Gastroesophageal sphincter (tissue), 3 donors: ENCODE measurements around the gene TSSK2.

Experiments
- EP300 ChIP-seq: sonication (generic); formaldehyde crosslinking; IDR thresholded peaks from one replicate; pipeline ENCODE4 v1.6.1; 2017; ENCODE audit warnings: antibody characterized with exemption, mild to moderate bottlenecking
- POLR2A ChIP-seq, 2 donors: fragments of 450-650 bp; IDR thresholded peaks; one replicate each; pipeline ENCODE4 v1.6.1; 2017; ENCODE audit warnings: antibody characterized with exemption in 2 of 2, mild to moderate bottlenecking in 2 of 2, moderate library complexity in 1 of 2
- POLR2AphosphoS5 ChIP-seq: sonication (generic); formaldehyde crosslinking; IDR thresholded peaks from one replicate; pipeline ENCODE4 v1.6.1; 2017; ENCODE audit warnings: antibody characterized with exemption
- TF ChIP-seq, protein P1 (sequence below), 4 experiments: fragments of 200-600 bp in 2 of 4; fragments of 450-650 bp in 2 of 4; sonication (generic) in 1 of 4; IDR thresholded peaks; one replicate each; pipeline ENCODE4 v1.5.1; 2017 to 2019; ENCODE audit warnings: antibody characterized with exemption in 4 of 4, mild to moderate bottlenecking in 2 of 4, moderate library complexity in 2 of 4

DNA sequence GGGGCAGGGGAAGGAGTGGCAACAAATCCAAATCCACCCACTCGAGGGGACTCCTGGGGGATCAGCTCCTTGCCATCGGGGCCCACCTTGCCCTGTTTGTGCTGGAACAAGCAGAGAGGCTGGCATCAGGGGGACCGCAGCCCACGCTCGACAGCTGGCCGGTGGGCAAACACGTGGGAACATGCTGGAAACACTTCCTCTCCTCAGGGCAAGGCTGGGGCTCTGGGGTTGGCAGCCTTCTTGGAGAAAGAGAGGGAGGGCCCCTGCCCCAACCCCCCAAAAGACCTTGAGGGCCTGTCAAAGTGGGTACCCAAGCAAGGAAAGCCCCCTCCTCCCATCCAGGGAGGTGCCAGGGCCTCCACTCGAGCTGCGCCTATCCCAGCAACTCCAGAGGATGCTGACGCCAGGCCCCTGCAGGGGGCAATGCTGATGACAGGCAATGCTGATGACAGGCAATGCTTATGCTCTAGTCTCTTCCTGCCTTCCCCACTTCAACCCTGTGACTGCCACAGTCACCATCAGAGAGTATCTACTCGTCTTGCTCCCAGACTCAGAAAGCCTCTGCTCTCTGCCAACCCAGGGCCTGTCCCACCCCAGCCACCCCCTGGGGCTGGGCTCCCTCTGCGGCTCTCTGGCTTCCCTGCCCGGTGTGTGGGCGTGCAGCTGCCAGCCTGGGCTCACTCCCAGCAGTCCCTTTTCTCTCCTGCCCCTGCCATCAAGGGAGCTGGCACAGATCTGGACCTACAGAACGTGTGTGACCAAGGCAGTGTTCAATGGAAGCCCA is 7.3 kb downstream of the TSSK2 start:
- TF ChIP-seq, protein P1, sequence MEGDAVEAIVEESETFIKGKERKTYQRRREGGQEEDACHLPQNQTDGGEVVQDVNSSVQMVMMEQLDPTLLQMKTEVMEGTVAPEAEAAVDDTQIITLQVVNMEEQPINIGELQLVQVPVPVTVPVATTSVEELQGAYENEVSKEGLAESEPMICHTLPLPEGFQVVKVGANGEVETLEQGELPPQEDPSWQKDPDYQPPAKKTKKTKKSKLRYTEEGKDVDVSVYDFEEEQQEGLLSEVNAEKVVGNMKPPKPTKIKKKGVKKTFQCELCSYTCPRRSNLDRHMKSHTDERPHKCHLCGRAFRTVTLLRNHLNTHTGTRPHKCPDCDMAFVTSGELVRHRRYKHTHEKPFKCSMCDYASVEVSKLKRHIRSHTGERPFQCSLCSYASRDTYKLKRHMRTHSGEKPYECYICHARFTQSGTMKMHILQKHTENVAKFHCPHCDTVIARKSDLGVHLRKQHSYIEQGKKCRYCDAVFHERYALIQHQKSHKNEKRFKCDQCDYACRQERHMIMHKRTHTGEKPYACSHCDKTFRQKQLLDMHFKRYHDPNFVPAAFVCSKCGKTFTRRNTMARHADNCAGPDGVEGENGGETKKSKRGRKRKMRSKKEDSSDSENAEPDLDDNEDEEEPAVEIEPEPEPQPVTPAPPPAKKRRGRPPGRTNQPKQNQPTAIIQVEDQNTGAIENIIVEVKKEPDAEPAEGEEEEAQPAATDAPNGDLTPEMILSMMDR (IDR thresholded peaks at IDR 0.05) = no peak
- TF ChIP-seq POLR2A (IDR thresholded peaks at IDR 0.05) = no peak
- no peak for TF ChIP-seq POLR2AphosphoS5
- no peak for TF ChIP-seq EP300
